ENCODE results near the gene FAAP24. TPM values are rescaled to one million over a fixed set of nuclear protein-coding genes. Genes with fewer than 3 reads are reported as not detected.
A peak's percentile ranks its signal among the peaks of the same experiment; 100 is the strongest.
"Not testable (repeated sequence)": the region's sequence is repeated elsewhere in the genome, so short reads cannot be mapped to it uniquely, and the experiment has no call there.

The FAAP24 gene, protein sequence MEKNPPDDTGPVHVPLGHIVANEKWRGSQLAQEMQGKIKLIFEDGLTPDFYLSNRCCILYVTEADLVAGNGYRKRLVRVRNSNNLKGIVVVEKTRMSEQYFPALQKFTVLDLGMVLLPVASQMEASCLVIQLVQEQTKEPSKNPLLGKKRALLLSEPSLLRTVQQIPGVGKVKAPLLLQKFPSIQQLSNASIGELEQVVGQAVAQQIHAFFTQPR
- total RNA-seq, result 0.79 TPM

DNA sequence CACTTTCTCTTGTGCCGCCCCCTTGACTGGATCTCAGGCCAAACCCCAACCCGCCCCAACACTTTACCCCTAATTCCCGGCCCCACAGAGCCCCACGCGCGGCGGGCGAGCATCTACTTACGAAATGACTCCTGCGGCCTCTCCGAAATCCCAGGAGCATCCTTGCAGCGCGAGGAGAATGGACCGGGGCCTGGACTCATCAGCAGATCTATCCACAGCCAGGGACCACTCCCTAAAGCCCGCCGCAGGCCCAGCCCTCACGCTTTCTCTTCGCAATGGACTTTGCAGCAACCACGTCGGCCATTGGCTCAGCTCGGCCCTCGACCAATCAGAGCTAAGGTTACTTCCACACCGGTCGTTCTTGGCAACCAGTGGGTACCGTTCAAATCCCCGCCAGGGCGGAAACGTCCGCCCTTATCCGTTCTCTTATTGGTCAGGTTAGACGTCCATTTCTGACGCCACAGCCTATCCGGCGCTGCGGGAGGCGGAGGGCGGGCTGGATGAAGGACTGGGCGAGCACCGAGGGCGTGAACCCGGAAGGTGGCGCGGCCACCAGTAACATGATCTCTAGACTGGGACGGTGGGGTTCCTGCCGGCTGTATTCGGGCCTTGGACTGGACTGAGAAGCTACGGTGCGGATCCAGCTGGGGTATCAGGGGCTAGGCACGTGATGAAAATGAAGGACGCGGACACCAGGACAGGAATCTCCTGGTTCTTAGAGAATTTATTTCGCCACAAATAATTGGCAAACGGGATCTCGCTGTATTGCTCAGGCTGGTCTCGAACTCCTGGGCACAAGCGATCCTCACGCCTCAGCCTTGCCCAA is at the start of gene FAAP24, which contains the start of gene CEP89:
Gene FAAP24, plus strand, starts transcription at position 528 of the 826 bp plus-strand sequence. CDS start 955 bp downstream, outside the sequence.
Gene CEP89, minus strand, starts transcription at position 244 of the 826 bp plus-strand sequence. Its CDS starts 84 bp downstream, at position 160.
- peak; percentile 100 for DNase-seq

DNA sequence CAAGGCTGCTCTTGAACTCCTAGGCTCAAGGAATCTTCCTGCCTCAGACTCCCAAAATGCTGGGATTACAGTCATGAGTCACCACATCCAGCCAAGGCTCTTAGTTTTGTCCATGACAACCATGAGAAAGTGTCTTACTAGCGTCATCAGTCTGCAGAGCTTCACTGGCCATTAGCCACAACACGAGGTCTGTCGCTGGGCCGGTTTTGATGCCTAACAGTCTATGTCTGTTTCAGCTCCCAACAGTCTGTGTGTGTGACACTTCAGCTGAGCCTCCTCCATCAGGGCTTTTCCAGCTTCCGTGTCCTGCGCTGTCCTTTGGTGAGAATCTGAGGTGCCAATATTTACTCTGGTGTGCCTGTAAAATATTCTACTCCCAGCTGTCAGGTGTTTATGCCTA is 47.8 kb upstream of the FAAP24 start:
- DNase-seq, result no peak

DNA sequence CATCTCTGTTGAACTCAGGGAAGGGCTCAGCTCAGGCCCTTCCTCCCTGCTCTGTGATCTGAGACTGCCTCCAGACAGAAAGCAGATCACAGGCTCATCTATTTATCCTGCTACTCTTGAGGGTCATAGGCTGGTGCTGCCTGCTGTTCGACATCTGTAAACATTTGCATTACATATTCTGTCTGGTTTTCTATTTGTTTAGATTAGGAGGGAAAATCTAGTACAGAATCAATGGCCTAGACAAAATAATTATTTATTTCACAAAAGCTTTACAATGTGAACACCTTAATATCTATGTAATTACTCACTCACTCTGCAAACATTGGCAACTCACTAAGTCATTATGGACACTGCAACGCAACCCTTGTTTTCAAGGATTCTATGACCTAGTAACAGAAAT is 43.2 kb upstream of the FAAP24 start:
- no peak for DNase-seq

DNA sequence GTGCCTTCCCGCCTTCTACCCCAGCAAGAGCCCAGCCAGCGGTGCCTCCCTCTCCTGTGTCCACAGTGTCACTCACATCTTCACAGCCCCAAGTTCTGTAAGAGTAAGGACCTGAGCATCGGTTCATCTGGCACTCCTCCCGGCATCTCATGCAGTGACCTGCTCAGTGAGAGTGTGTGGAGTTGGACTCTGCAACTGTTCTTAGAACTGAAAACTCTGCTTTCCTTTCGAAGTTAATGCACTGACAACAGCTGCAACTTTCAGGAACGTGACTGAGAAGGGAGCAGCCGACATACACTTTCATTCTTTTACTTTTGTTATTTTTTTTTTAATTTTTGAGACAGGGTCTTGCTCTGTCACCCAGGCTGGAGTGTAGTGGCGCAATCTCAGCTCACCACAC is 41.5 kb upstream of the FAAP24 start:
- DNase-seq, result no peak

DNA sequence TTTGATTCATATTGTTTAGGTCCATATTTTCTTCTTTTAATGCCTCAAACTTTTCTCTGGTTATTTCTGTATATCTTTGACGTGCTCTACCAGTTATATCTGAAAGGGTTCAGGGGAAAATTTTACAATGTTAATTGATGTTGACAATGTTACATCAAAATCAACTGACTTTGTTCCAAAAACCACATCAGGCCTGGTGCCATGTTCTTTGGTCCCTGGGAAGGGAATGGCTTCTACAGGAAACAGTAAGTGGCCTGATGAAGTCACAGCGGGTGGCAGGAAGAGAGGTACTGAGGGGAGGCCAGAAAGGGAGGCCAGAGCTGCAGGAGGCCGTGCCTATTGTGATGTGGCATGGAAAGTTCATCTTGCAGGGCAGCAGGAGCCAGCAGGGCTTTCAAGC is 38.5 kb upstream of the FAAP24 start:
- no peak for DNase-seq

DNA sequence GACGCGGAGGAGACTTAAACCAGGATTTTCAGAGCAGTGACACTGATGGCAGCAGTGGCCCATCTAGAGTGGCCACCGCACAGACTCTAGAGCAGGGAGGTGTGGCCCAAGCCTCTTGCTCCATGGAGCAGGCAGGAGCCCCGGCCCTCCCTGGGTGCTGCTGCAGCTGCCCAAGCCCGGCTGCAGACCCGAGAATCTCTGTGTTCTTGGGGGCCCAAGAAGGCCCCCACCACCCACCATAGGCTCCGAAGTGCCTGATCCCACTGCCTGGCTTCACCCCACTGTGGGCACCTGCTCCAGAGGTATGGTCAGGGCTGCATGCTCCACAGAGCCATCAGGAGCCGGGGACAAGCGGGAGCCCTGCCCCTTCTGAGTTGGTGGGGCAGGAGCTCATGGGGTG is 36.4 kb upstream of the FAAP24 start:
- DNase-seq, result no peak

DNA sequence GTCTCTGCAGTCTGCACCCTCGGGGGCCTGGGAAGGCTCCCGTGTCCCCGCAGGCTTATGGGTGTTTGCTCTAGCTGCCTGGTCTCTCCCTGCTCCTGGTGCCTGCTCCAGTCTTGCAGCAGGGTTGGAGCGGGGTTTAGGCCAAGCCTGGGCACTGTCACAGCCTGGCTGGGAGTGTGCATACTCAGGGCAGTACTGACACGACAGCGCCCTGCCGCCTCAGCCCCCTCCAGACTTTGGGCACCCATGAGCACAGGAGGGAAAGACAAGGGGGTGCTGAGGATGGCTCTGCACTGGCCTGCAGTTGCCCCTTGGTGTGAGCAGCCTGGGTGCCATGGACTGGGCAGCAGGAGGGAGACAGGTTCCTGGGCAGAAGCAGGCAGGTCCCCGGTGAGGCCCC is 36.0 kb upstream of the FAAP24 start:
- no peak for DNase-seq

DNA sequence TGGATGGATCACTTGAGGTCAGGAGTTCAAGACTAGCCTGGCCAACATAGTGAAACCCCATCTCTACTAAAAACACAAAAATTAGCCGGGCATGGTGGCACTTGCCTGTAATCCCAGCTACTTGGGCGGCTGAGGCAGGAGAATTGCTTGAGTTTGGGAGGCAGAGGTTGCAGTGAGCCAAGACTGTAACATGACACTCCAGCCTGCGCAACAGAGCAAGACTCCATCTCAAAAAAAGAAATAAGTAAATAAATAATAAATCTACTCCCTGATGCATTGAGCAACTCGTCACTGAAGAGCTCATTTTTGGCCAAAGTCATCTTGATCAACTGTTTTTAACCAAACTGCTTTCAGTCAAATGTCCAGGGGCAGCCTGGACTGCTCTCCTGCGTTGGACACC is 30.8 kb upstream of the FAAP24 start:
- DNase-seq, result not testable (repeated sequence)

DNA sequence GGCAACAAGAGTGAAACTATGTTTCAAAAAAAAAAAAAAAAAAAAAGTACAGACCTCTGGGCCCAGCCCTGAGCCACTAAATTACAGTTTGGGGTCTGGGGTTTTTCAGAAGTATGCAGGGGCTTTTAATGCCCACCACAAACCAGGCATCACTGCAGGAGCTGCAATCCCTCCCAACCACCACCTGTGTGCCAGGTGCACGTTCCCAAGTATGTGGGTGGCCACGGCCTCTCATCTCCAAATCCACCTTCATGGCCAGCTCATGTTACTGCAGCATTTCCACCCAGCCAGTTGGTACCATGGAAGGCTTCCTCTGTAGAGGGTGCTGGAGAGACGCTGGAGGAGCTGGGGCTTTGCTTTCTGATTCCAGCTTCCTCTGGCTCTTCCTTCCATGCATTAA is 26.8 kb upstream of the FAAP24 start:
- no peak for DNase-seq

DNA sequence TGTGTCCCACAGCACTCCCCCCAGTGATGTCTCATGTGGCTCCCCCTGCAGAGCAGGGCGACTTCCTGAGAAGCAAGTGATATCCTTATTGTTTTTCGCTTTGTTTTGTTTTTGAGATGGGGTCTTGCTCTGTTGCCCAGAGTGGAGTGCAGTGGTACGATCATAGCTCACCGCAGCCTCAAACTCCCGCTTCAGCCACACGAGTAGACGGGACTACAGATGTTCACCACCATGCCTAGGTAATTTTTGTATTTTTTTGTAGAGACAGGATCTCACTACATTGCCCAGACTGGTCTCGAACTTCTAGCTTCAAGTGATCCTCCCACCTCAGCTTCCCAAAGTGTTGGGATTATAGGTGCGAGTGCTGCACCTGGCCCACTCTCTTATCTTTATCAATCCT is 5.3 kb upstream of the FAAP24 start:
- DNase-seq, result no peak

DNA sequence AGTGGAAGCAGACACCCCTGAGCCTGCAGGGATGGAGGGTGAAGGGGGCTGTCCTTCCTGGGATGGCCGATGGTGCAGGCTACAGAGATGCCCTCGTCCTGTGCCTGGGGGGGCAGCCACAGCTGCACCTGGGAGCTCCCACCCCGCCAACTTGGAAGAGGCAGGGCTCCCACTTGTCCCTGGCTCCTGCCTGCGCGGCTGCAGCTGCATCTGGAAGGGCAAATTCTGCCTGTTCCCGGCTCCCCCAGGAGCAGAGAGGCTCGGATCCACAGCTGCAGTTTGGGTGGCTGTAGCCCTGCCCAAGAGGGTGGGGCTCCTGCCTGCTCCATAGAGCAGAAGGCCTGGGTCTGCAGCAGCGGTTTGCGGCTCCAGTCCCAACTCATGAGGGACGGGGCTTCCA is 2.5 kb upstream of the FAAP24 start:
- DNase-seq, result no peak

DNA sequence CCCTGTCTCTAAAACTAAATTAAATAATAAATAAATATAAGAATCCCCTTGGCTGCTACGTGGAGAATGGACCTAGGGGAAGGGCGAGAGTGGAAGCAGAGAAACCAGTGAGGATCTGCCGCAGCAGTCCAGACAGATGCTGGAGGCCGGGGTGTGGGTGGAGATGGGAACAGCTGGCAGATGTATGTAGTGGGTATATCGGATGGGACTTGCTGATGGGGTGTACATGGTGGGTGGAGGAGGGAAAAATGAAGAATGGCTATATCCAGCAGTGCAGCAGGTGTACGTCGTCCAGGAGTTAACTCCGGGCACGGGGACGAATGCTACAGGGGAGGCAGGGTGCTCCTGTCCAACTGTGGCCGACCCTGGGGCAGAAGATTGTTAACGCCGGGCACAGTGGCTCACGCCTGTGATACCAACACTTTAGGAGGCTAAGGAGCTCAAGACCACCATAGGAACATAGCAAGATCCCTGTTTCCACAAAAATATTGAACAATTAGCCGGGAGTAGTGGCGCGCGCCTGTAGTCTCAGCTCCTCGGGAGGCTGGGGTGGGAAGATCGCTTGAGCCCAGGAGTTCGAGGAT is 938 bp upstream of the FAAP24 start:
- no peak for DNase-seq

DNA sequence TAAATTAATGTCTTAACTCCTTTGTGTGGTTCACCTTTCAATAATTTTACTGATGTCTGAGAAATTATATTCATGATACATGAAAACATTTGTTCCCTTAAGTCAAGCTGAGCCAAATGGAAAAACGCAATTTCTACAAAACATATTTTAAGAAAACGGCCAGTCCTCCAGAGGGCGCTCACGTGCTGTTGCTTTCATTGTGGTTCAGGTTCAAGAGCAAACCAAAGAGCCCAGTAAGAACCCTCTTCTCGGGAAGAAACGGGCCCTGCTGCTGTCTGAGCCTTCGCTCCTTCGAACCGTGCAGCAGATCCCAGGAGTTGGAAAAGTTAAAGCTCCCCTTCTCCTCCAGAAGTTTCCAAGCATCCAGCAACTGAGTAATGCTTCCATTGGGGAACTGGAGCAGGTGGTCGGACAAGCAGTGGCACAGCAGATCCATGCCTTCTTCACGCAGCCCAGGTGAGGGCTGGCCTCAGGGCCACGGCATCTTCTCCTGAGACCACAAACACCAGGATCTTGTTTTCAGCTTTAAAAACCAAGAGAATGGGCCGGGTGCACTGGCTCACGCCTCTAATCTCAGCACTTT is 4.3 kb downstream of the FAAP24 start:
- DNase-seq, result peak; percentile 3

DNA sequence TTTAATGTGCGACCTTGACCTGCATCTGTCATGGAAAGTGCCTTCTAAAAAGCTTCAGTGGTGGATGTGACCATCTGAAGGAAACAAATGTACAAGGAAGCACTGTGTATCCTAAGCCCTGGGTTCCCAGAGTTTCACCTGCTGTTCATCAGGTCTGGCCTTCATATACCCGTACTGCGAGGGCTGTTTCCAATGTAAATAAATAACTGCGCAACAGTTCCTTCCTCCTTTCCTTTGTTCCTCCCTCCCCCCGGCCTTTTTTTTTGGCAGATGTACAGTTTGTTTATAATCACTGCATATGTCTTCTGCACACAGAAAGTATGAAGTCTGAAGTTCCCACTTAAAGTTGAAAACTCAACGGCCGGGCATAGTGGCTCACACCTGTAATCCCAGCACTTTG is 5.2 kb downstream of the FAAP24 start:
- DNase-seq, result no peak

DNA sequence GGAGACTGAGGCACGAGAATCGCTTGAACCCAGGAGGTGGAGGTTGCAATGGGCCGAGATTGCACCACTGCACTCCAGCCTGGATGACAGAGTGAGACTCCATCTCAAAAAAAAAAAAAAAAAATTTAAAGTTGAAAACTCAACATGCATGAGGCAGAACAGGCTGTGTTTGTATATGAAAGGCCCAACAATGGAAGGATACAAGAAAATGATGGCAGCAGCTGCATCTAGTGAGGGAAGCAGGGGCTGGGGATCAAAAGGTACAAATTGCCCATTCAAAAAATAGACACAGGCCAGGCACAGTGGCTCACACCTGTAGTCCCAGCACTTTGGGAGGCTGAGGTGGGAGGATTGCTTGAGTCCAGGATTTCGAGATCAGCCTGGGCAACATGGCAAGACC is 5.8 kb downstream of the FAAP24 start:
- not testable (repeated sequence) for DNase-seq

DNA sequence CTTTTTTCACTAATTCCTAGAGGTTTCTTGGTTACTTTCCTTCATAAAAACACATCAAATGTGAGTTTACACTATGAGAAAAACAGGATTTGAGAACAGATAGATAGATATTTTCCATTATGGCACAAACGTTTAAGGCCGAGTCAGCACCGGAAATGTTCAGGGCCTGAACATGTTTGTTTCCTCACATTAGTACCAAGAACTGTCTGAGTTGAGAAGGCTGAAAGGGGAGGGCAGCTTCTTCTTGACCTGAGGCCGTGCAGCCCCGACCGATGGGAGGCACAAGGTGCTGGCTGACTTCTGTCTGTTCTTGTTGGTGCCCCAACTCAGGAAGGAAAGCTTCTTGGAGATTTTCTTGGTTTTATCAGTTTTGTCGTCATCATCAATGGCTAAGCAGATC is 7.8 kb downstream of the FAAP24 start:
- not testable (repeated sequence) for DNase-seq

DNA sequence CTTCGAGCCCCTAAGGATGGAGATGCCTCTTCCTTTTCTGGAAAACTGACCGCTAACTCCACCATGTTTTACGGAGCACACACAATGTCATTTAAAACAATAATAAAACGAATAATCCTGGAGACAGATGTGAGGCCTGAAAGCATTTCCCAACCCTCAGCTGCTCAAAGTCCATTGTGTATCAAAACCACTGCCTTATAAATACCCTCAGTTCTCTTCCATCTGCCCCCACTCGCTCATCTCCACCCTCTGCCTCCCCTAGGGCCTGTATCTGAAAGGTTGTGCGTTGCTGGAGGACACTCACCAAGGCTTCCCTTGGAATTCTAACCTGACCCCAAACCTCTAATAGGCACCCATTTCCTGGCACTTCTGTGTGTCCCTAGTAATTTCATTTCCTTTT is 10.4 kb downstream of the FAAP24 start:
- DNase-seq, result not testable (repeated sequence)

DNA sequence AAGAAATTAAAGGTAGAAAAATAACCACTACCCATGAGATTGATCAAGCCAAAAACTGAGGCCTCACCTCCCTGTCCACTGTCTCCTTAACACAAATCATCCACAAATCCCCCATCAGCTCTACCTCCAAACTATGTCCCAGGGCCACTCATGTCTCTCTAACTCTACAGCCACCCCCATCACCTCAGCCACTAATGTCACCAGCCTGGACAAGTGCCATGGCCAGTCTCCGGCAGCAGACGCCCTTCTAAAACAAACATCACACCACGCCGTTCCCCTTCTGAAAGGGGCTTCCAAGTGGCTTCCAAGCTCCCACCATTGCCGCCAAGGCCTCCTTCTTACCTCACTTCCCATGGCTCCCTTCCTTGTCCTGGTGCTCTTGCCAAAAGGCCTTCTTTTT is 16.2 kb downstream of the FAAP24 start:
- not testable (repeated sequence) for DNase-seq

DNA sequence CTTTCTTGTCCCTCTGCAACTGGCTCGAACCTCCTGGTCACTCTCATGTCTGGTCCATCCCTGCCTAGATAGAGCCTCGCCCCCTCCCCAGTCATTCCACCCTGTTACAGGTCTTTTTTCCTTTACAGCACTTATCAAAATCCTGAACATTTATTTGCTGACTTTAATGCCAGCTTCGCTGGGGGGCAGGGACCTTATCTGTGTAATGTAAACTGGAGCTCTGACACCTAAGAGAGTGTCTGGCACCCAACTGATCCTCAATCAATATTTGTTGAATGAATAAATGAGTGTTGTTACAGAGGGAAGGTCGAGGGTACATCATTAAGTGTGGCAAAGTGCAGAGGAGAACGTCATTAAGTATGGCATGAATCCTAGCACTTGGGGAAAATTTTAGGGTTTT is 16.7 kb downstream of the FAAP24 start:
- no peak for DNase-seq

DNA sequence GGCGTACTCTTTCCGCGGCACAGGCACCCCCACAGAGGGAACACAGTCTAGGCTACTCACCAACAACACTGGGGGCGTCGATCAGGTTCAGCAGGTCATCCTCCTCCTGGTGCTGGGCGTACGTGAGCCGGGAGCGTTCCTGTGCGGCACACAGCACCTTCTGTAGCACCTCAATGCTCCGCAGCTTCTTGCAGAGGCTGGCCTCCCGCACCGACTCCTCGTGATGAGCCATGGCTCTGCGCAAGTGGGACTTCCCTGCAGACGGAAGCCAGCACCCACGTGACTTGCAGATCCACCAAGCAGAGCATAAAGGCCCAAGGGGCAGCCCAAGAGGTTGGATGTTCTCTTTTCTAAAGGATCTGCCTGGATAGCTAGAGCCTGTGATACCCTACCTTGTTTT is 23.9 kb downstream of the FAAP24 start:
- not testable (repeated sequence) for DNase-seq

DNA sequence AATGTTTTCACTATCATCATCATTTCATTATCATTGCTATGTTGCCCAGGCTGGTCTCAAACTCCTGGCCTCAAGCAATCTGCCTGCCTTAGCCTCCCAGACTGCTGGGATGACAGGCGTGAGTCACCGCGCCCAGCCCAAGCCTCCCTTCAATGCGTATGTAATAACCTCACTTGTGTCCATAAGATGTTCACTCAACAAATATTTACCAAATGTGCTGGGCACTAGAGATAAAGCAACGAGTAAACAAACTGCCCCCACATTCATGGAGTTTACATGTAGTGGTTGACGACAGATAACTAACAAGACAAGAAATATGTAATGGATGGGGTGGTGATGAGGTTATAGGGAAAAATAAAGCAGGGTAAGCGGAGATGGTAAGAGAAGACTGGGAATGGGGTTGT is 25.0 kb downstream of the FAAP24 start:
- not testable (repeated sequence) for DNase-seq

DNA sequence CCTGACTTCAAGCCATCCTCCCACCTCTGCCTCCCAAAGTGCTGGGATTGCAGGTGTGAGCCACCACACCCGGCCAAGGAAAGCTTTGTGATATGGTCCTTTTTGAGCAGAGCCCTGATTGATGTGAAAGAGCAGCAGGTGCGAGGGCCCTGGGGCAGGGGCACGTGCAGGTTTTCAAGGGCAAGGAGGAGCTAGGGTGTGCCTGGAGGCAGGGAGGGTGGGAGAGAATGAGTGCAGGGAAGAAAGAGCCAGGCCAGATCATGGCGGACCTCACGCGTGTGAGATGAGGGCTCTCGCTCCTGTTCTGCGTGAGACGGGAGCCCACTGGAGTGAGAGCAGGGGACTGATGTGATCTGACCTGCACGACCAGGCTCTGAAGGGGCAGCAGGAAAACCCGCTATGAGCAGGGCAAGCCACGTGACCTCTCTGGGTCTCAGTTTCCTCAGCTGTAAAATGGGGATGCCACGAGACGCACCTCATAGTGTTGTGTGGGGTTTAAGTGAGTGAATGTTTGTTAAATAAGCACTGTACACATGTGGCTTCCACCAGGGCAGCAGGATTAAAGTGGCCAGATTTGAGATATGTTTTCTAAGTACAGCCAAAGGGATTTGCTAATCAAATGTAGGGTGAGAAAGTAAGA is 25.8 kb downstream of the FAAP24 start:
- DNase-seq, result no peak

DNA sequence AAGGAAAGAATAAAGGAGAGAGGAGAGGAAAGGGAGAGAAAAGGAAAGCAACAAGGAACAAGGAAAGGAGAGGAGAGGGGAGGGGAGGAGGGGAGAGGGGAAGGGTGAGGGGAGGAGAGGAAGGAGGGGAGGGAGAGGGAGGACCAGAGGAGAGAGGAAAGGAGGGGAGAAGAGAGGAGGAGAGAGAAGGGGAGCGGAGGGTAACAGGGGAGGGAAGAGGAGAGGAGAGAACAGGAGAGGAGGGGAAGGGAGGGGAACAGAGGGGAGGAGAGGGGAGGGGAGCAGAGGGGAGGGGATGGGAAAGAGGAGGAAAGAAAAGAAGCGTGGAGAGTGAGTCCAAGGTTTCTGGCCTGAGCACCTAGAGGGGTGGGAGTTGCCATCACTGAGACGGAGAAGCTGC is 26.7 kb downstream of the FAAP24 start:
- no peak for DNase-seq

Measured in skin of body (tissue), 2 donors.